OCI-LY7 (cell line): ENCODE measurements around the gene RDH16. TPM values are rescaled to one million over a fixed set of nuclear protein-coding genes. Genes with fewer than 3 reads are reported as not detected.
"Not testable (repeated sequence)": the region's sequence is repeated elsewhere in the genome, so short reads cannot be mapped to it uniquely, and the experiment has no call there.

Experiments used
- BruUV-seq: library from RNA; stranded (reverse); fragments of 400-500 nt; replicated peaks from 2 replicates; lab custom pipeline; 2021; lab: Mats Ljungman, UMichigan
- CTCF ChIA-PET: fragments of 300-600 bp; sonication (Branson Sonifier 250); formaldehyde crosslinking; loops from one replicate; lab custom pipeline; 2022; ENCODE audit warnings: antibody characterized with exemption; ENCODE audit not compliant: unreplicated experiment; lab: Charles Lee
- POLR2A ChIA-PET: fragments of 300-600 bp; sonication (Branson Sonifier 250); formaldehyde crosslinking; loops from one replicate; lab custom pipeline; 2022; ENCODE audit warnings: antibody characterized with exemption; lab: Charles Lee
- DNase-seq: peaks from one replicate; pipeline ENCODE4 v3.0.0-alpha.2; 2015; ENCODE audit warnings: low spot score
- H2AFZ ChIP-seq: fragments of 200-600 bp; sonication (generic), shearing (Covaris generic); 2 replicates; pipeline ENCODE4 v1.6.1; 2014; ENCODE audit warnings: mild to moderate bottlenecking, antibody characterized with exemption, low read length, moderate library complexity
- H3K27ac ChIP-seq: fragments of 200-600 bp; sonication (generic); 2 replicates; pipeline ENCODE4 v1.5.1; 2014; ENCODE audit warnings: mixed run types, low read depth, mild to moderate bottlenecking, moderate library complexity, low read length, inconsistent platforms; ENCODE audit not compliant: poor library complexity, severe bottlenecking
- H3K36me3 ChIP-seq: fragments of 200-600 bp; sonication (generic); 2 replicates; pipeline ENCODE4 v1.6.1; 2014; ENCODE audit warnings: mild to moderate bottlenecking, antibody characterized with exemption, low read length, moderate library complexity, mixed read lengths; ENCODE audit not compliant: insufficient read depth
- H3K4me1 ChIP-seq: fragments of 200-600 bp; sonication (generic); 2 replicates; pipeline ENCODE4 v1.5.1; 2014; ENCODE audit warnings: mild to moderate bottlenecking, low read length; ENCODE audit not compliant: insufficient read depth, poor library complexity, severe bottlenecking
- H3K4me2 ChIP-seq: fragments of 200-600 bp; sonication (generic); 2 replicates; pipeline ENCODE4 v1.6.1; 2014; ENCODE audit warnings: mild to moderate bottlenecking, low read length
- H3K4me3 ChIP-seq: fragments of 200-600 bp; sonication (generic); 2 replicates; pipeline ENCODE4 v1.5.1; 2014; ENCODE audit warnings: mild to moderate bottlenecking, low read depth, low read length; ENCODE audit not compliant: poor library complexity, severe bottlenecking
- H3K79me2 ChIP-seq: fragments of 200-600 bp; sonication (generic); 2 replicates; pipeline ENCODE4 v1.6.1; 2016; ENCODE audit warnings: low read depth, mild to moderate bottlenecking, low read length, moderate library complexity, mixed read lengths; ENCODE audit not compliant: insufficient read depth
- H3K9me2 ChIP-seq: fragments of 200-600 bp; sonication (generic); 2 replicates; pipeline ENCODE4 v1.6.1; 2016; ENCODE audit warnings: mild to moderate bottlenecking, low read length, mixed read lengths; ENCODE audit not compliant: insufficient read depth
- H3K9me3 ChIP-seq: fragments of 200-600 bp; sonication (generic); 2 replicates; pipeline ENCODE4 v1.6.1; 2014; ENCODE audit warnings: mild to moderate bottlenecking, mixed run types, low read length, mixed read lengths
- H4K20me1 ChIP-seq: fragments of 200-600 bp; sonication (generic); 2 replicates; pipeline ENCODE4 v1.6.1; 2014; ENCODE audit warnings: mild to moderate bottlenecking, antibody characterized with exemption, low read length, moderate library complexity, mixed read lengths; ENCODE audit not compliant: insufficient read depth
- CTCF ChIP-seq: fragments of 200-600 bp; sonication (generic); conservative IDR thresholded peaks from 2 replicates; pipeline ENCODE4 v1.5.1; 2014; ENCODE audit warnings: mild to moderate bottlenecking, antibody characterized with exemption, low read length, moderate library complexity, mixed read lengths
- EZH2phosphoT487 ChIP-seq: fragments of 200-600 bp; sonication (generic); IDR thresholded peaks from 2 replicates; pipeline ENCODE4 v1.6.1; 2018; ENCODE audit warnings: low read depth, borderline replicate concordance, mild to moderate bottlenecking, mixed run types, antibody characterized with exemption, low read length, moderate library complexity, mixed read lengths
- intact Hi-C: fragments of 100-400 bp; cut with micrococcal nuclease; formaldehyde crosslinking; loops from one replicate; pipeline ENCODE4 v1.10.0; 2022; ENCODE audit not compliant: unreplicated experiment
- total RNA-seq, 2 experiments: library from RNA; depleted of rRNA in 1 of 2; stranded (reverse); fragments of >200 nt in 1 of 2; shearing (Covaris generic) in 1 of 2; gene quantifications; 2 replicates each; pipeline ENCODE4 v1.2.3, GENCODE V29; 2014 to 2022

The RDH16 gene
- total RNA-seq, 2 experiments from 2014 or later = 0.06 to 0.13 TPM

- H3K4me3 ChIP-seq = no peak overlapping the region
- no peak overlapping the region for H3K4me2 ChIP-seq
- no TSS peak for BruUV-seq
- H3K4me1 ChIP-seq = no peaks in the 10 kb centered on the region
- no peak for DNase-seq
- H2AFZ ChIP-seq = no peak overlapping the region
- ChIA-PET CTCF (no interaction called here), POLR2A (no interaction called here)
- no peaks in the 10 kb centered on the region for H3K9me3 ChIP-seq
- H3K79me2 ChIP-seq = no peaks in the 10 kb centered on the region
- no peak overlapping the region for H3K27ac ChIP-seq
- intact Hi-C loops = no loop called here
- no peaks in the 10 kb centered on the region for H3K9me2 ChIP-seq
- no peaks in the 10 kb centered on the region for H3K36me3 ChIP-seq
- TF ChIP-seq CTCF = no peak
- no peak for TF ChIP-seq EZH2phosphoT487
- H4K20me1 ChIP-seq = no peaks in the 10 kb centered on the region
These were observed 13.5 kb downstream of the RDH16 start for GRCh38 chr12:56943878-56944277.

- intact Hi-C loops, DNase-seq, CTCF ChIA-PET, H3K9me2 ChIP-seq, H3K4me2 ChIP-seq, POLR2A ChIA-PET, H3K9me3 ChIP-seq, H3K4me1 ChIP-seq, H2AFZ ChIP-seq, H4K20me1 ChIP-seq, H3K27ac ChIP-seq, H3K36me3 ChIP-seq, H3K4me3 ChIP-seq, BruUV-seq, H3K79me2 ChIP-seq: not testable (repeated sequence)
These were observed 14.0 kb downstream of the RDH16 start for GRCh38 chr12:56943374-56943773.

GRCh38 chr12:56941299-56942017 is 15.9 kb downstream of the RDH16 start:
- no TSS peak for BruUV-seq
- Histone ChIP-seq H3K27ac (no peak overlapping the region), H4K20me1 (no peaks in the 10 kb centered on the region), H3K9me3 (no peaks in the 10 kb centered on the region), H2AFZ (no peak overlapping the region), H3K4me3 (no peak overlapping the region), H3K4me1 (no peaks in the 10 kb centered on the region), H3K36me3 (no peaks in the 10 kb centered on the region), H3K9me2 (no peaks in the 10 kb centered on the region), H3K4me2 (no peak overlapping the region), H3K79me2 (no peaks in the 10 kb centered on the region)
- ChIA-PET CTCF (no interaction called here), POLR2A (no interaction called here)
- no peak for DNase-seq
- TF ChIP-seq CTCF = no peak
- TF ChIP-seq EZH2phosphoT487 = no peak
- intact Hi-C loops = no loop called here

GRCh38 chr12:56940942-56941298 is 16.5 kb downstream of the RDH16 start:
- H4K20me1 ChIP-seq, H3K4me1 ChIP-seq, BruUV-seq, intact Hi-C loops, H2AFZ ChIP-seq, H3K27ac ChIP-seq, H3K36me3 ChIP-seq, H3K9me3 ChIP-seq, H3K79me2 ChIP-seq, H3K4me3 ChIP-seq, CTCF ChIA-PET, POLR2A ChIA-PET, H3K9me2 ChIP-seq, H3K4me2 ChIP-seq, DNase-seq: not testable (repeated sequence)
